GM23338 (cell line): Measurements from ENCODE around the gene CRAMP1. TPM values are rescaled to one million over a fixed set of nuclear protein-coding genes. Genes with fewer than 3 reads are reported as not detected.

Source experiments
- ATAC-seq: fragments of 200-7000 bp; cut with Tn5 transposase; 3 replicates; pipeline ENCODE4 v1.9.1; 2020
- DNase-seq: peaks from one replicate; pipeline ENCODE4 v3.0.0-alpha.2; 2015; ENCODE audit warnings: low spot score
- H2AFZ ChIP-seq: fragments of 200-600 bp; sonication (generic); 2 replicates; pipeline ENCODE4 v1.8.0; 2016; ENCODE audit warnings: antibody characterized with exemption, mild to moderate bottlenecking, moderate library complexity
- H3F3A ChIP-seq: fragments of 200-600 bp; sonication (generic); replicated peaks from 2 replicates; pipeline ENCODE4 v1.8.0; 2017; ENCODE audit warnings: antibody characterized with exemption, mixed run types, low read depth
- H3K27ac ChIP-seq: fragments of 200-600 bp; sonication (generic); 2 replicates; pipeline ENCODE4 v1.6.1; 2016; ENCODE audit warnings: low read depth
- H3K27me3 ChIP-seq: fragments of 200-600 bp; sonication (generic); 2 replicates; pipeline ENCODE4 v1.8.0; 2016; ENCODE audit warnings: mild to moderate bottlenecking, mixed run types, moderate library complexity; ENCODE audit not compliant: insufficient read depth
- H3K36me3 ChIP-seq: fragments of 200-600 bp; sonication (generic); 2 replicates; pipeline ENCODE4 v1.8.0; 2016; ENCODE audit warnings: mild to moderate bottlenecking; ENCODE audit not compliant: insufficient read depth
- H3K4me1 ChIP-seq: fragments of 200-600 bp; sonication (generic); 2 replicates; pipeline ENCODE4 v1.8.0; 2016; ENCODE audit warnings: mild to moderate bottlenecking, moderate library complexity; ENCODE audit not compliant: insufficient read depth
- H3K4me2 ChIP-seq: fragments of 200-600 bp; sonication (generic); 2 replicates; pipeline ENCODE4 v1.7.1; 2017; ENCODE audit warnings: mixed run types
- H3K4me3 ChIP-seq: fragments of 200-600 bp; sonication (generic); 2 replicates; pipeline ENCODE4 v1.6.1; 2016; ENCODE audit warnings: mixed run types
- H3K79me2 ChIP-seq: fragments of 200-600 bp; sonication (generic); replicated peaks from 2 replicates; pipeline ENCODE4 v1.8.0; 2017; ENCODE audit warnings: mild to moderate bottlenecking; ENCODE audit not compliant: insufficient read depth
- H3K9me2 ChIP-seq: fragments of 200-600 bp; sonication (generic); 2 replicates; pipeline ENCODE4 v1.8.0; 2017; ENCODE audit not compliant: insufficient read depth
- H4K20me1 ChIP-seq: fragments of 200-600 bp; sonication (generic); replicated peaks from 2 replicates; pipeline ENCODE4 v1.8.0; 2017; ENCODE audit warnings: mild to moderate bottlenecking; ENCODE audit not compliant: insufficient read depth
- H3K27ac Mint-ChIP-seq: 2 replicates; pipeline ENCODE4 v1.8.0; 2020; ENCODE audit warnings: inconsistent platforms, mild to moderate bottlenecking, moderate library complexity, mixed read lengths
- H3K27me3 Mint-ChIP-seq: 3 replicates; pipeline ENCODE4 v1.8.0; 2022; ENCODE audit warnings: low read depth, mild to moderate bottlenecking, moderate library complexity, mixed read lengths, inconsistent platforms; ENCODE audit not compliant: insufficient read depth, poor library complexity
- H3K36me3 Mint-ChIP-seq: 3 replicates; pipeline ENCODE4 v1.8.0; 2021; ENCODE audit warnings: low read depth, mild to moderate bottlenecking, inconsistent platforms, moderate library complexity, mixed read lengths
- H3K4me1 Mint-ChIP-seq: 3 replicates; pipeline ENCODE4 v1.8.0; 2020; ENCODE audit warnings: mild to moderate bottlenecking, inconsistent platforms, mixed read lengths
- H3K4me3 Mint-ChIP-seq: 3 replicates; pipeline ENCODE4 v1.8.0; 2021; ENCODE audit warnings: moderate library complexity, mild to moderate bottlenecking, inconsistent platforms, mixed read lengths
- H3K9me3 Mint-ChIP-seq: 3 replicates; pipeline ENCODE4 v1.8.0; 2020; ENCODE audit warnings: moderate library complexity, mild to moderate bottlenecking, inconsistent platforms, mixed read lengths
- CREB1 ChIP-seq: fragments of 250-450 bp; sonication (Bioruptor Pico); IDR thresholded peaks from 2 replicates; pipeline ENCODE4 v1.5.0; 2020; ENCODE audit warnings: low read depth, mild to moderate bottlenecking, moderate library complexity
- CTCF ChIP-seq, 2 experiments: fragments of 200-600 bp in 1 of 2; sonication (generic) in 1 of 2; conservative IDR thresholded peaks; 2 replicates each; pipeline versions ENCODE4 v1.5.1 to v1.6.1; 2016 to 2017; ENCODE audit warnings: antibody characterized with exemption in 2 of 2, low read depth in 2 of 2, mild to moderate bottlenecking in 2 of 2, moderate library complexity in 1 of 2
- ETS1 ChIP-seq: IDR thresholded peaks from 2 replicates; pipeline ENCODE4 v1.6.1; 2016; ENCODE audit warnings: antibody characterized with exemption
- EZH2 ChIP-seq: fragments of 200-600 bp; sonication (generic); IDR thresholded peaks from one replicate; pipeline ENCODE4 v1.8.0; 2017; ENCODE audit warnings: antibody characterized with exemption, mild to moderate bottlenecking, low read depth; ENCODE audit not compliant: unreplicated experiment
- EZH2phosphoT487 ChIP-seq: fragments of 200-600 bp; sonication (generic); IDR thresholded peaks from one replicate; pipeline ENCODE4 v1.8.1; 2018; ENCODE audit warnings: antibody characterized with exemption; ENCODE audit not compliant: unreplicated experiment
- JUNB ChIP-seq: IDR thresholded peaks from one replicate; pipeline ENCODE4 v1.6.1; 2016; ENCODE audit warnings: antibody characterized with exemption; ENCODE audit not compliant: unreplicated experiment
- NANOG ChIP-seq: IDR thresholded peaks from 2 replicates; pipeline ENCODE4 v1.6.1; 2016; ENCODE audit warnings: antibody characterized with exemption, borderline replicate concordance
- POLR2AphosphoS5 ChIP-seq: IDR thresholded peaks from 2 replicates; pipeline ENCODE4 v1.6.1; 2016; ENCODE audit warnings: antibody characterized with exemption, low read depth
- REST ChIP-seq: IDR thresholded peaks from one replicate; pipeline ENCODE4 v1.6.1; 2018; ENCODE audit warnings: antibody characterized with exemption; ENCODE audit not compliant: unreplicated experiment
- STAT1 ChIP-seq: IDR thresholded peaks from one replicate; pipeline ENCODE4 v1.6.1; 2016; ENCODE audit warnings: antibody characterized with exemption; ENCODE audit not compliant: unreplicated experiment
- ZNF114 ChIP-seq: fragments of 250-450 bp; sonication (Bioruptor Pico); IDR thresholded peaks from 2 replicates; pipeline ENCODE4 v1.5.0; 2020; ENCODE audit warnings: mild to moderate bottlenecking, moderate library complexity
- ZNF331 ChIP-seq: fragments of 250-450 bp; sonication (Bioruptor Pico); IDR thresholded peaks from 2 replicates; pipeline ENCODE4 v1.5.0; 2020; ENCODE audit warnings: low read depth, mild to moderate bottlenecking, moderate library complexity
- ZNF462 ChIP-seq: fragments of 250-450 bp; sonication (Bioruptor Pico); IDR thresholded peaks from 2 replicates; pipeline ENCODE4 v1.5.0; 2020; ENCODE audit warnings: mild to moderate bottlenecking, moderate library complexity
- polyA plus RNA-seq: library from polyadenylated mRNA; unstranded; fragments of >200 nt; fragmentation: Nextera tagmentation; extraction: Ambion mirVana; gene quantifications from 2 replicates; pipeline ENCODE4 v1.2.1, GENCODE V29; 2016
- total RNA-seq: library from RNA; depleted of rRNA; stranded (reverse); fragments of >200 nt; shearing (Covaris generic); gene quantifications from 2 replicates; pipeline ENCODE4 v1.2.3, GENCODE V29; 2014

Gene CRAMP1
- total and polyA plus RNA-seq, 2 experiments from 2014 or later, result 3.4 to 16.7 TPM

GRCh38 chr16:1573301-1573700 lies 38.9 kb upstream of the CRAMP1 start:
- no peak for DNase-seq
- Histone ChIP-seq H2AFZ (no peak overlapping the region), H3K4me2 (no peak overlapping the region), H3F3A (no peaks in the 10 kb centered on the region), H3K4me1 (no peaks in the 10 kb centered on the region), H3K9me2 (no peaks in the 10 kb centered on the region), H4K20me1 (no peaks in the 10 kb centered on the region), H3K4me3 (no peak overlapping the region), H3K27ac (no peak overlapping the region), H3K27me3 (no peaks in the 10 kb centered on the region), H3K36me3 (no peaks in the 10 kb centered on the region), H3K79me2 (no peaks in the 10 kb centered on the region)
- Mint-ChIP-seq H3K36me3 (peaks cover 26% of the 10 kb centered on the region), H3K4me1 (no peaks in the 10 kb centered on the region), H3K27me3 (peaks cover 4% of the 10 kb centered on the region), H3K4me3 (no peak overlapping the region), H3K27ac (no peak overlapping the region), H3K9me3 (peaks cover 4% of the 10 kb centered on the region; the same call in 1 of the 3 replicates)
- ATAC-seq, result no peak
- TF ChIP-seq CREB1 (CRISPR knock-in tag), result no peak
- TF ChIP-seq EZH2, result no peak
- TF ChIP-seq ZNF331, result no peak
- TF ChIP-seq POLR2AphosphoS5, result no peak
- no peak for TF ChIP-seq ZNF114 (CRISPR knock-in tag)
- TF ChIP-seq NANOG, result no peak
- no peak for TF ChIP-seq CTCF (conservative IDR thresholded peaks at IDR 0.05; ENCODE audit: low read depth in 2 of 2)
- no peak for TF ChIP-seq REST
- TF ChIP-seq EZH2phosphoT487, result no peak
- no peak for TF ChIP-seq STAT1
- no peak for TF ChIP-seq JUNB
- no peak for TF ChIP-seq ETS1
- no peak for TF ChIP-seq ZNF462 (CRISPR knock-in tag)
